ENCODE data around the gene CSF2.

Gene CSF2

GRCh38 chr5:132055441-132055807 lies 18.2 kb upstream of the CSF2 start:
- DNase-seq = no peak

GRCh38 chr5:132055808-132056609 lies 17.6 kb upstream of the CSF2 start:
- DNase-seq = peak; percentile 56

GRCh38 chr5:132056610-132057497 lies 16.7 kb upstream of the CSF2 start:
- DNase-seq = no peak

GRCh38 chr5:132057498-132058255 lies 15.9 kb upstream of the CSF2 start:
- no peak for DNase-seq

- DNase-seq = no peak
Measured at GRCh38 chr5:132058646-132059042, 14.9 kb upstream of the CSF2 start.

GRCh38 chr5:132059043-132059695 lies 14.4 kb upstream of the CSF2 start:
- no peak for DNase-seq

GRCh38 chr5:132059696-132060500 lies 13.7 kb upstream of the CSF2 start:
- no peak for DNase-seq

- no peak for DNase-seq
Measured at GRCh38 chr5:132060501-132061161, 13.0 kb upstream of the CSF2 start, which contains the start of gene IL3. Gene IL3 (plus strand): TSS chr5:132060655. CDS start chr5:132060707, 52 bp downstream.

GRCh38 chr5:132063090-132063911 lies 10.3 kb upstream of the CSF2 start:
- peak; percentile 66 for DNase-seq

GRCh38 chr5:132064140-132064539 lies 9.4 kb upstream of the CSF2 start:
- DNase-seq = no peak

GRCh38 chr5:132064738-132065331 lies 8.8 kb upstream of the CSF2 start:
- peak; percentile 80 for DNase-seq

- DNase-seq = peak; percentile 76
Measured at GRCh38 chr5:132065351-132065937, 8.1 kb upstream of the CSF2 start.

GRCh38 chr5:132065951-132066701 lies 7.5 kb upstream of the CSF2 start:
- DNase-seq = no peak

GRCh38 chr5:132066871-132067270 lies 6.7 kb upstream of the CSF2 start:
- DNase-seq = no peak

GRCh38 chr5:132067451-132067850 lies 6.1 kb upstream of the CSF2 start:
- DNase-seq = no peak

GRCh38 chr5:132067941-132068808 lies 5.4 kb upstream of the CSF2 start:
- DNase-seq = no peak

GRCh38 chr5:132069561-132069960 lies 4.0 kb upstream of the CSF2 start:
- no peak for DNase-seq

- no peak for DNase-seq
Measured at GRCh38 chr5:132069994-132070393, 3.6 kb upstream of the CSF2 start.

All from hematopoietic multipotent progenitor cell treated with erythropoietin and hydrocortisone succinate and interleukin-3 and kit ligand, for 8 days (in vitro differentiated cells).